IMR-90 (cell line): Measurements from ENCODE around the gene OR8D4.

ENCODE experiments used
- BHLHE40 ChIP-seq: fragments of 150-350 bp; IDR thresholded peaks from 2 replicates; pipeline ENCODE4 v1.6.1; 2016; ENCODE audit warnings: mild to moderate bottlenecking, low read depth, low read length
- CEBPB ChIP-seq: IDR thresholded peaks from 2 replicates; pipeline ENCODE4 v1.6.1; 2012; ENCODE audit warnings: low read depth, low read length, improper control_type of control experiment
- ELK1 ChIP-seq: fragments of 150-350 bp; IDR thresholded peaks from 2 replicates; pipeline ENCODE4 v1.6.1; 2016; ENCODE audit warnings: low read depth, mild to moderate bottlenecking, low read length, moderate library complexity, borderline replicate concordance
- FOS ChIP-seq: fragments of 150-350 bp; IDR thresholded peaks from 2 replicates; pipeline ENCODE4 v1.6.1; 2016; ENCODE audit warnings: low read depth, low read length
- MAFK ChIP-seq: IDR thresholded peaks from 2 replicates; pipeline ENCODE4 v1.6.1; 2012; ENCODE audit warnings: low read depth, low read length, improper control_type of control experiment
- MAZ ChIP-seq: IDR thresholded peaks from 2 replicates; pipeline ENCODE4 v1.6.1; 2012; ENCODE audit warnings: low read depth, mild to moderate bottlenecking, low read length, improper control_type of control experiment, moderate library complexity, borderline replicate concordance
- NFE2L2 ChIP-seq: fragments of 150-350 bp; IDR thresholded peaks from 2 replicates; pipeline ENCODE4 v1.6.1; 2016; ENCODE audit warnings: low read depth, mild to moderate bottlenecking, low read length
- POLR2A ChIP-seq: IDR thresholded peaks from 2 replicates; pipeline ENCODE4 v1.6.1; 2012; ENCODE audit warnings: mild to moderate bottlenecking, low read depth, low read length
- RAD21 ChIP-seq: IDR thresholded peaks from 2 replicates; pipeline ENCODE4 v1.6.1; 2012; ENCODE audit warnings: low read length, improper control_type of control experiment
- RCOR1 ChIP-seq: IDR thresholded peaks from 2 replicates; pipeline ENCODE4 v1.6.1; 2012; ENCODE audit warnings: mild to moderate bottlenecking, low read length, improper control_type of control experiment; ENCODE audit not compliant: insufficient replicate concordance
- SMC3 ChIP-seq: fragments of 150-350 bp; IDR thresholded peaks from 2 replicates; pipeline ENCODE4 v1.6.1; 2016; ENCODE audit warnings: low read depth, mild to moderate bottlenecking, antibody characterized with exemption, low read length, moderate library complexity
- USF2 ChIP-seq: fragments of 150-350 bp; IDR thresholded peaks from 2 replicates; pipeline ENCODE4 v1.6.1; 2017; ENCODE audit warnings: mild to moderate bottlenecking, antibody characterized with exemption, low read length, low read depth
- TF ChIP-seq, protein P1 (sequence below): conservative IDR thresholded peaks from 2 replicates; pipeline ENCODE4 v1.5.1; 2012; ENCODE audit warnings: mild to moderate bottlenecking, low read depth, low read length, improper control_type of control experiment

DNA sequence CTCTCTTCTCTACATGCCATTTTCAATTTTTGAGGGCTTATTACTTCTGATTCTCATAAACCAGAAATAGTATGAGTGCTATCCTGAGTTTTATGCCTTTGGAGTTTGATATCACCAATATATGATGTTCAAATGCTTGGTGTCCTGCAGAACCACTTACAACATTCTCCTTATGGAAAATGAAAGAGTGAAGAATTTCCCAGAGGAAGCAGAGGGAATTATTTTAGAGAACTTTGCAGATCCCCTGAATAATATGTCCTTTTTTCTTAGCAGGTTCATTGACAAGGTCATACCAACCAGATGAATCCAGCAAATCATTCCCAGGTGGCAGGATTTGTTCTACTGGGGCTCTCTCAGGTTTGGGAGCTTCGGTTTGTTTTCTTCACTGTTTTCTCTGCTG, 37.4 kb downstream of the OR8D4 start, which contains the start of gene OR4D5:
- TF ChIP-seq, protein P1, sequence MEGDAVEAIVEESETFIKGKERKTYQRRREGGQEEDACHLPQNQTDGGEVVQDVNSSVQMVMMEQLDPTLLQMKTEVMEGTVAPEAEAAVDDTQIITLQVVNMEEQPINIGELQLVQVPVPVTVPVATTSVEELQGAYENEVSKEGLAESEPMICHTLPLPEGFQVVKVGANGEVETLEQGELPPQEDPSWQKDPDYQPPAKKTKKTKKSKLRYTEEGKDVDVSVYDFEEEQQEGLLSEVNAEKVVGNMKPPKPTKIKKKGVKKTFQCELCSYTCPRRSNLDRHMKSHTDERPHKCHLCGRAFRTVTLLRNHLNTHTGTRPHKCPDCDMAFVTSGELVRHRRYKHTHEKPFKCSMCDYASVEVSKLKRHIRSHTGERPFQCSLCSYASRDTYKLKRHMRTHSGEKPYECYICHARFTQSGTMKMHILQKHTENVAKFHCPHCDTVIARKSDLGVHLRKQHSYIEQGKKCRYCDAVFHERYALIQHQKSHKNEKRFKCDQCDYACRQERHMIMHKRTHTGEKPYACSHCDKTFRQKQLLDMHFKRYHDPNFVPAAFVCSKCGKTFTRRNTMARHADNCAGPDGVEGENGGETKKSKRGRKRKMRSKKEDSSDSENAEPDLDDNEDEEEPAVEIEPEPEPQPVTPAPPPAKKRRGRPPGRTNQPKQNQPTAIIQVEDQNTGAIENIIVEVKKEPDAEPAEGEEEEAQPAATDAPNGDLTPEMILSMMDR, result no peak
- no peak for TF ChIP-seq POLR2A
- no peak for TF ChIP-seq MAFK
- TF ChIP-seq USF2, result no peak
- TF ChIP-seq SMC3, result no peak
- no peak for TF ChIP-seq CEBPB
- no peak for TF ChIP-seq NFE2L2
- no peak for TF ChIP-seq RCOR1
- no peak for TF ChIP-seq BHLHE40
- TF ChIP-seq ELK1, result no peak
- TF ChIP-seq RAD21, result no peak
- no peak for TF ChIP-seq MAZ
- TF ChIP-seq FOS, result no peak
